Measurements from ENCODE around the gene COTL1. TPM values are rescaled to one million over a fixed set of nuclear protein-coding genes. Genes with fewer than 3 reads are reported as not detected.

The COTL1 gene
- total and polyA plus RNA-seq, 9 donors, result 13.8 to 46.4 (median 29.3) TPM

- Histone ChIP-seq H3K27me3 (no peaks in the 10 kb centered on the region), H3K27ac (no peak overlapping the region), H3K36me3 (no peaks in the 10 kb centered on the region), H3K4me1 (ENCODE audit: insufficient read depth) (peaks cover 18% of the 10 kb centered on the region), H3K4me3 (no peak overlapping the region), H3K9me3 (no peaks in the 10 kb centered on the region)
- intact Hi-C loops (cut with DNase I), result no loop called here
- no peak for TF ChIP-seq POLR2A (IDR thresholded peaks at IDR 0.05)
- TF ChIP-seq EP300 (IDR thresholded peaks at IDR 0.05), result no peak
- TF ChIP-seq CTCF (IDR thresholded peaks at IDR 0.05), result no peak
- 39 to 56% (median 41%) methylated on average over 8 of the region's 8 CpGs for WGBS, 3 donors
- no peak for DNase-seq
These were observed 19.9 kb downstream of the COTL1 start for GRCh38 chr16:84597931-84598351.

GRCh38 chr16:84597528-84597896 lies 20.4 kb downstream of the COTL1 start:
- H3K27me3 ChIP-seq, result no peaks in the 10 kb centered on the region
- H3K4me1 ChIP-seq (ENCODE audit: insufficient read depth), result peaks cover 18% of the 10 kb centered on the region
- H3K9me3 ChIP-seq, result no peaks in the 10 kb centered on the region
- H3K4me3 ChIP-seq, result no peak overlapping the region
- 77 to 87% (median 85%) methylated on average over 6 of the region's 6 CpGs for WGBS, 3 donors
- no peak for DNase-seq
- intact Hi-C loops (cut with DNase I), result no loop called here
- TF ChIP-seq EP300 (IDR thresholded peaks at IDR 0.05) (no peak), POLR2A (IDR thresholded peaks at IDR 0.05) (no peak), CTCF (IDR thresholded peaks at IDR 0.05) (no peak)
- H3K36me3 ChIP-seq, result no peaks in the 10 kb centered on the region
- no peak overlapping the region for H3K27ac ChIP-seq

DNA sequence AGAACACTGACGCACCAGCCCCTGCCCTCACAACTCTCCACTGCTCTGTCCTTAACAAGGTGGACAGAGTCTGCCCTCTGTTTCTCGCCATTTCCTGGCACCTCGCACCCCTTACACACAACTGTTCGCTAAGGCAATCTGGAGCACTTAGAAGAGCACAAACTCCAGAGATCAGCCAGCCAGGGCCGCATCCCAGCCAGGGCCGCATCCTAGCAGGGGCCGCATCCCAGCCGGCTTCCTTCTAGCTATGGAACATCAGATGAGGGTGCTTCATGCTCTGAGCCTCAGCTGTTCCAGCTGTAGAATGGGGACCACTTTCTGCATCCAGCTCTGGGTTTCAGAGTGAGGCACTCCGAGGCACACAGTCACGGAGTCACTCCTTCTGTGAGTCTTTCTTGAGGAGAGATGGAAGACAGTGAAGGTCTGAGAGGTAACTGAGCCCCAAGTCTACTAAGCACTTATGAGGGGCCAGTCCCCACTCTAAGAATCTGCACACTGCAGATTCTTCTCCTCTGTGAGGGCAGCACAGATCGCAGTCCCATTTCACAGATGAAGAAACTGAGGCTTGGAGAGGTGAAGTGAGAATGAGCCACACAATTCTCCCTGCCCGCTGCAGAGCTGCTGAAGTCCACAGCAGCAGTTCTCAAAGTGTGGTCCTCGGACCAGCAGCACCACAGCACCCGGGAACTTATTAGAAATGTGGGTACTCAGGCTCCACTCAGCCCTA lies 20.9 kb downstream of the COTL1 start:
- DNase-seq, result no peak
- Histone ChIP-seq H3K27ac (no peak overlapping the region), H3K4me1 (ENCODE audit: insufficient read depth) (peaks cover 18% of the 10 kb centered on the region), H3K27me3 (no peaks in the 10 kb centered on the region), H3K36me3 (no peaks in the 10 kb centered on the region), H3K4me3 (no peak overlapping the region), H3K9me3 (no peaks in the 10 kb centered on the region)
- 95 to 97% (median 96%) methylated on average over 14 of the region's 14 CpGs for WGBS, 3 donors
- intact Hi-C loops (cut with DNase I), result no loop called here
- TF ChIP-seq POLR2A (IDR thresholded peaks at IDR 0.05) (no peak), CTCF (IDR thresholded peaks at IDR 0.05) (no peak), EP300 (IDR thresholded peaks at IDR 0.05) (no peak)

- TF ChIP-seq EP300 (IDR thresholded peaks at IDR 0.05), result no peak
- TF ChIP-seq CTCF (IDR thresholded peaks at IDR 0.05), result no peak
- TF ChIP-seq POLR2A (IDR thresholded peaks at IDR 0.05), result no peak
These were observed 21.7 kb downstream of the COTL1 start for GRCh38 chr16:84596161-84596560.

More at GRCh38 chr16:84596161-84596560, 21.7 kb downstream of the COTL1 start:
- Histone ChIP-seq H3K4me3 (no peak overlapping the region), H3K36me3 (no peaks in the 10 kb centered on the region), H3K9me3 (no peaks in the 10 kb centered on the region), H3K27me3 (no peaks in the 10 kb centered on the region), H3K27ac (no peak overlapping the region), H3K4me1 (ENCODE audit: insufficient read depth) (peaks cover 18% of the 10 kb centered on the region)
- no peak for DNase-seq
- intact Hi-C loops (cut with DNase I), result no loop called here

All from ovary (tissue), 9 donors.